Keratinocyte (primary cell): Measurements from ENCODE around the gene TNS3. TPM values are rescaled to one million over a fixed set of nuclear protein-coding genes. Genes with fewer than 3 reads are reported as not detected.

Experiments
- DNase-seq: peaks from one replicate; pipeline ENCODE4 v3.0.0-alpha.2; 2011; ENCODE audit warnings: low read depth, missing footprints, low spot score
- FAIRE-seq: peaks from 2 replicates; lab custom pipeline; 2011; peaks lifted over from hg19 to GRCh38; lab: Jason Lieb, UNC
- H2AFZ ChIP-seq: 2 replicates; pipeline ENCODE4 v1.6.0; 2012; ENCODE audit warnings: low read length, control low read depth, inconsistent platforms; ENCODE audit not compliant: control insufficient read depth
- H3K27ac ChIP-seq: 2 replicates; pipeline ENCODE4 v1.5.1; 2011; ENCODE audit warnings: low read length; ENCODE audit not compliant: control insufficient read depth, insufficient read depth
- H3K27me3 ChIP-seq: 3 replicates; pipeline ENCODE4 v1.6.0; 2011; ENCODE audit warnings: low read length; ENCODE audit not compliant: control insufficient read depth, insufficient read depth; ENCODE audit errors: extremely low read depth
- H3K36me3 ChIP-seq, 2 experiments: 2 replicates in 1 of 2; 3 replicates in 1 of 2; pipeline ENCODE4 v1.5.1; 2011; ENCODE audit warnings: low read length in 2 of 2, mild to moderate bottlenecking in 1 of 2; ENCODE audit not compliant: control insufficient read depth in 2 of 2, insufficient read depth in 2 of 2; ENCODE audit errors: extremely low read depth in 1 of 2
- H3K4me1 ChIP-seq: 3 replicates; pipeline ENCODE4 v1.5.1; 2011; ENCODE audit warnings: low read length; ENCODE audit not compliant: control insufficient read depth, insufficient read depth; ENCODE audit errors: extremely low read depth
- H3K4me2 ChIP-seq: 3 replicates; pipeline ENCODE4 v1.6.0; 2011; ENCODE audit warnings: low read depth, low read length; ENCODE audit not compliant: control insufficient read depth, insufficient read depth; ENCODE audit errors: extremely low read depth
- H3K4me3 ChIP-seq, 3 experiments: fragments of 200-600 bp in 1 of 3; sonication (generic) in 1 of 3; 2 replicates in 2 of 3; 3 replicates in 1 of 3; pipeline ENCODE4 v1.5.1; 2011 to 2016; ENCODE audit warnings: low read length in 3 of 3, mild to moderate bottlenecking in 3 of 3, control low read depth in 2 of 3, inconsistent platforms in 1 of 3, low read depth in 1 of 3, mixed read lengths in 1 of 3, mixed run types in 1 of 3, moderate library complexity in 1 of 3; ENCODE audit not compliant: control insufficient read depth in 2 of 3, insufficient read depth in 2 of 3; ENCODE audit errors: extremely low read depth in 1 of 3
- H3K79me2 ChIP-seq: 2 replicates; pipeline ENCODE4 v1.6.0; 2012; ENCODE audit warnings: low read length; ENCODE audit not compliant: control insufficient read depth, insufficient read depth
- H3K9ac ChIP-seq: 3 replicates; pipeline ENCODE4 v1.6.0; 2011; ENCODE audit warnings: low read length; ENCODE audit not compliant: control insufficient read depth, insufficient read depth; ENCODE audit errors: extremely low read depth
- H3K9me1 ChIP-seq: 3 replicates; pipeline ENCODE4 v1.6.0; 2011; ENCODE audit warnings: low read length; ENCODE audit not compliant: control insufficient read depth, insufficient read depth; ENCODE audit errors: extremely low read depth
- H3K9me3 ChIP-seq: 2 replicates; pipeline ENCODE4 v1.5.1; 2012; ENCODE audit warnings: low read depth, low read length; ENCODE audit not compliant: control insufficient read depth
- H4K20me1 ChIP-seq: 3 replicates; pipeline ENCODE4 v1.6.0; 2011; ENCODE audit warnings: low read length; ENCODE audit not compliant: control insufficient read depth, insufficient read depth; ENCODE audit errors: extremely low read depth
- CTCF ChIP-seq, 3 experiments: IDR thresholded peaks in 1 of 3; conservative IDR thresholded peaks in 1 of 3; optimal IDR thresholded peaks in 1 of 3; 2 replicates in 2 of 3; 3 replicates in 1 of 3; pipeline versions ENCODE3 to v1.5.1; 2011; ENCODE audit warnings: low read length in 3 of 3, mild to moderate bottlenecking in 3 of 3, moderate library complexity in 2 of 3, control low read depth in 1 of 3, inconsistent platforms in 1 of 3; ENCODE audit not compliant: insufficient read depth in 2 of 3; ENCODE audit errors: extremely low read depth in 1 of 3
- EZH2 ChIP-seq: IDR thresholded peaks from one replicate; pipeline ENCODE4 v1.6.1; 2012; ENCODE audit warnings: inconsistent platforms, mild to moderate bottlenecking, low read length, moderate library complexity
- dilution Hi-C: fragments of 300-500 bp; cut with MboI; formaldehyde crosslinking; loops from one replicate; pipeline ENCODE4 v1.7.0; 2020; ENCODE audit warnings: low sequenced_read_pairs; ENCODE audit not compliant: extremely low pct_ligation_motif_present
- polyA plus RNA-seq, 5 experiments: library from polyadenylated mRNA; depleted of rRNA in 3 of 5; stranded (reverse) in 3 of 5; stranded (forward) in 1 of 5; unstranded in 1 of 5; fragments of >200 nt; gene quantifications; 1 replicate in 1 of 5; 2 replicates in 3 of 5; 3 replicates in 1 of 5; pipeline versions ENCODE4 v1.2.1 to v1.2.3, GENCODE V29; 2011 to 2012; ENCODE audit warnings: missing spikeins in 2 of 5, low read depth in 1 of 5, low replicate concordance in 1 of 5

Gene TNS3
- polyA plus RNA-seq, 1 donor (not counting 4 experiments of a cell fraction or from before 2014, with no cell fraction given): 3.9 TPM

- FAIRE-seq: no peak
- Histone ChIP-seq H2AFZ (no peak overlapping the region), H3K4me3 (no peak overlapping the region), H3K79me2 (no peaks in the 10 kb centered on the region), H3K4me1 (peaks cover 51% of the 10 kb centered on the region), H3K4me2 (no peak overlapping the region), H3K9me3 (no peaks in the 10 kb centered on the region), H3K9me1 (peaks cover 4% of the 10 kb centered on the region), H3K36me3 (no peaks in the 10 kb centered on the region), H3K27ac (no peak overlapping the region), H3K27me3 (no peaks in the 10 kb centered on the region), H3K9ac (no peak overlapping the region), H4K20me1 (no peaks in the 10 kb centered on the region)
- no peak for DNase-seq
- dilution Hi-C loops: no loop called here
- no peak for TF ChIP-seq EZH2
- TF ChIP-seq CTCF (optimal IDR thresholded peaks at IDR 0.05 in 1 of 3, IDR thresholded peaks at IDR 0.05 in 1 of 3, conservative IDR thresholded peaks at IDR 0.05 in 1 of 3; ENCODE audit: extremely low read depth in 1 of 3, insufficient read depth in 2 of 3, low read length in 3 of 3): no peak
These were observed 248.4 kb downstream of the TNS3 start for GRCh38 chr7:47333554-47333887.

GRCh38 chr7:47332681-47333553 is 249.0 kb downstream of the TNS3 start:
- Histone ChIP-seq H3K79me2 (no peaks in the 10 kb centered on the region), H2AFZ (no peak overlapping the region), H4K20me1 (no peaks in the 10 kb centered on the region), H3K4me1 (peaks cover 58% of the 10 kb centered on the region), H3K9me3 (no peaks in the 10 kb centered on the region), H3K9ac (no peak overlapping the region), H3K27me3 (no peaks in the 10 kb centered on the region), H3K27ac (no peak overlapping the region), H3K36me3 (no peaks in the 10 kb centered on the region), H3K4me3 (no peak overlapping the region), H3K9me1 (peaks cover 4% of the 10 kb centered on the region), H3K4me2 (peak overlapping the region; percentile 30)
- FAIRE-seq (peak; percentile 79), DNase-seq (no peak)
- dilution Hi-C loops: no loop called here
- no peak for TF ChIP-seq CTCF (optimal IDR thresholded peaks at IDR 0.05 in 1 of 3, IDR thresholded peaks at IDR 0.05 in 1 of 3, conservative IDR thresholded peaks at IDR 0.05 in 1 of 3; ENCODE audit: extremely low read depth in 1 of 3, insufficient read depth in 2 of 3, low read length in 3 of 3)
- no peak for TF ChIP-seq EZH2
